Parathyroid adenoma (tissue), 2 donors: ENCODE data around the gene TNFRSF12A.
"Not testable (repeated sequence)": the region's sequence is repeated elsewhere in the genome, so short reads cannot be mapped to it uniquely, and the experiment has no call there.

Experiments used
- H2AFZ ChIP-seq: fragments of 300-600 bp; sonication (generic); one replicate; pipeline ENCODE4 v1.7.0; 2017; ENCODE audit warnings: antibody characterized with exemption, mild to moderate bottlenecking
- H3K27ac ChIP-seq: fragments of 300-600 bp; sonication (generic); one replicate; pipeline ENCODE4 v1.7.0; 2017
- H3K27me3 ChIP-seq: fragments of 300-600 bp; sonication (generic); one replicate; pipeline ENCODE4 v1.7.0; 2017; ENCODE audit warnings: low read length; ENCODE audit not compliant: control insufficient read depth, insufficient read depth
- H3K36me3 ChIP-seq: fragments of 300-600 bp; sonication (generic); one replicate; pipeline ENCODE4 v1.7.0; 2017; ENCODE audit warnings: low read length; ENCODE audit not compliant: control insufficient read depth, insufficient read depth
- H3K4me1 ChIP-seq: fragments of 300-600 bp; sonication (generic); one replicate; pipeline ENCODE4 v1.7.0; 2017; ENCODE audit warnings: control low read depth
- H3K4me2 ChIP-seq: fragments of 300-600 bp; sonication (generic); one replicate; pipeline ENCODE4 v1.7.0; 2017; ENCODE audit warnings: low read length
- H3K4me3 ChIP-seq: fragments of 300-600 bp; sonication (generic); one replicate; pipeline ENCODE4 v1.7.0; 2017; ENCODE audit warnings: low read depth, low read length
- H3K79me2 ChIP-seq: fragments of 300-600 bp; sonication (generic); one replicate; pipeline ENCODE4 v1.7.0; 2017; ENCODE audit warnings: control low read depth
- H3K9ac ChIP-seq: fragments of 300-600 bp; sonication (generic); one replicate; pipeline ENCODE4 v1.7.0; 2017; ENCODE audit warnings: mild to moderate bottlenecking
- H3K9me3 ChIP-seq: fragments of 300-600 bp; sonication (generic); one replicate; pipeline ENCODE4 v1.7.0; 2017; ENCODE audit warnings: low read length; ENCODE audit not compliant: control insufficient read depth
- TF ChIP-seq, protein P1 (sequence below): fragments of 300-600 bp; sonication (generic); IDR thresholded peaks from one replicate; pipeline ENCODE4 v1.7.0; 2017; ENCODE audit warnings: antibody characterized with exemption, mild to moderate bottlenecking
- donor health status: primary hyperparathyroidism.

The TNFRSF12A gene

DNA sequence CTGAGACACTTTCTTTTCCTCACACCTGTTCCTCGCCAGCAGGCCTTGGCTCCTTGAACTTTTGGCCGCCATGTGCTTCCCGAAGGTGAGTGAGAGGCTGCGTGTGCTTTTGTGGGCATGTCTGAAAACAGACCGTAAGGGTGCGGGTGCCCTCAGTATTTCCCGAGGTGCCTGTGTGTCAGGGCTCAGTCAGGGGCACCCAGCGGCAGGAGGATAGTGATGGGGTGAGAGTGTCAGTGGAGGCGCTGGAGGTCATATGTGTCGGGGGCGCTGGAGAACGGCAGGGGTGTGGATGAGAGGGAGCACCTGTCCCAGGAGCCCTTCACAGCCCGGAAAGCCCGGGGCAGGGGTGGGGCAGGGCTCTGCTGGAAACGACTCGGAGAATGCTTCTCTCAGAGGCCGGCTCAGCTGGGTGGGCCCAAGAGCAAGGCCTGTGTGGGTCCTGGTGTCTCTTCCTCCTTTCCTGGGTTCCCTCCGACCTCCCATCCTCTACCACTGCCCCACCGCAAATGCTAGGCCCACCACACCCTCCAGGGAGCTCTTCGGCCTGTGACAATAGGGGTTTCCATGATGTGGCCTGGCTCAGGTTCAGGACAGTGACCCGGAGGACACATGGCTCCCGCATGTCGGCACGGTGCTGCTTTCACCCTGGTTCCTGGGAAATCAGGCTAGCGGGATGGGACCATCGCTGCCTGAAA is 45.7 kb downstream of the TNFRSF12A start:
- no peaks in the 10 kb centered on the region for H3K4me1 ChIP-seq
- H3K4me3 ChIP-seq: peak overlapping the region; percentile 21
- H3K36me3 ChIP-seq: no peaks in the 10 kb centered on the region
- TF ChIP-seq, protein P1, sequence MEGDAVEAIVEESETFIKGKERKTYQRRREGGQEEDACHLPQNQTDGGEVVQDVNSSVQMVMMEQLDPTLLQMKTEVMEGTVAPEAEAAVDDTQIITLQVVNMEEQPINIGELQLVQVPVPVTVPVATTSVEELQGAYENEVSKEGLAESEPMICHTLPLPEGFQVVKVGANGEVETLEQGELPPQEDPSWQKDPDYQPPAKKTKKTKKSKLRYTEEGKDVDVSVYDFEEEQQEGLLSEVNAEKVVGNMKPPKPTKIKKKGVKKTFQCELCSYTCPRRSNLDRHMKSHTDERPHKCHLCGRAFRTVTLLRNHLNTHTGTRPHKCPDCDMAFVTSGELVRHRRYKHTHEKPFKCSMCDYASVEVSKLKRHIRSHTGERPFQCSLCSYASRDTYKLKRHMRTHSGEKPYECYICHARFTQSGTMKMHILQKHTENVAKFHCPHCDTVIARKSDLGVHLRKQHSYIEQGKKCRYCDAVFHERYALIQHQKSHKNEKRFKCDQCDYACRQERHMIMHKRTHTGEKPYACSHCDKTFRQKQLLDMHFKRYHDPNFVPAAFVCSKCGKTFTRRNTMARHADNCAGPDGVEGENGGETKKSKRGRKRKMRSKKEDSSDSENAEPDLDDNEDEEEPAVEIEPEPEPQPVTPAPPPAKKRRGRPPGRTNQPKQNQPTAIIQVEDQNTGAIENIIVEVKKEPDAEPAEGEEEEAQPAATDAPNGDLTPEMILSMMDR: no peak
- peak overlapping the region; percentile 25 for H3K4me2 ChIP-seq
- no peaks in the 10 kb centered on the region for H3K9me3 ChIP-seq
- no peak overlapping the region for H3K27ac ChIP-seq
- H3K27me3 ChIP-seq: no peaks in the 10 kb centered on the region
- no peak overlapping the region for H2AFZ ChIP-seq
- no peak overlapping the region for H3K9ac ChIP-seq
- no peaks in the 10 kb centered on the region for H3K79me2 ChIP-seq

DNA sequence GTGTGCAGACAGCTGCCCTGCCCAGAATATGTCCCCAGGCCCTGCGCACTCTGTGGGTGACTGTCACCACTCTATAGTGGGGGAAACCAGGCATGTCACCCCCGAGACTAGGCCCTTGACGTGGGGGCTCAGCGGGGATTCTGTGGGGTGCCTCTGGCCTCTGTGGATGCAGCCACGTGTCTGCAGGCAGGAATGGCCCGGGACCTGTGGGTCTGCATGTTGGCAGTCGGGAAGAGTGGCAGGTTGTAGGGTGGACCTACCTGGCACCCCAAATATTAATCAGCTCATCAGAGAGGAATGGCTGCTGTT is 46.2 kb downstream of the TNFRSF12A start:
- Histone ChIP-seq H3K9me3 (no peaks in the 10 kb centered on the region), H3K4me1 (no peaks in the 10 kb centered on the region), H3K36me3 (no peaks in the 10 kb centered on the region), H2AFZ (no peak overlapping the region), H3K27ac (no peak overlapping the region), H3K4me2 (peak overlapping the region; percentile 25), H3K9ac (no peak overlapping the region), H3K79me2 (no peaks in the 10 kb centered on the region), H3K4me3 (peak overlapping the region; percentile 9), H3K27me3 (no peaks in the 10 kb centered on the region)
- TF ChIP-seq, protein P1: no peak

DNA sequence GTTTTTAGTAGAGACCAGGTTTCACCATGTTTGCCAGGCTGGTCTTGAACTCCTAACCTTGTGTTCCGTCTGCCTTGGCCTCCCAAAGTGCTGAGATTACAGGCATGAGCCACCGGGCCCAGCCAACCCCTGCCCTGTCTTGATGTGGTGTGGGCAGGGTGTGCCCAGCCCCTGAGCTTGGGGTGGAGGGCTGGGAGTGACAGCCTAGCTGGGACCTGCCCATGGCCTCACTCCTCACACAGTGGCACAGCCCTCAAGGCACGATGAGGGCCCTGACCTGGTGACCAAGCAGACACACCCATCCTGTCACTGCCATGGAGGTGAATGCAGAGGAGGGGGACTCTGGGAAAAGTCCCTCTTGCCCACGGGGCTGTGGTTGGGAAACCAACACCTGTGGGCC is 48.3 kb downstream of the TNFRSF12A start:
- H3K27ac ChIP-seq: no peak overlapping the region
- no peaks in the 10 kb centered on the region for H3K4me1 ChIP-seq
- no peaks in the 10 kb centered on the region for H3K27me3 ChIP-seq
- no peaks in the 10 kb centered on the region for H3K36me3 ChIP-seq
- TF ChIP-seq, protein P1: no peak
- no peak overlapping the region for H3K9ac ChIP-seq
- no peaks in the 10 kb centered on the region for H3K9me3 ChIP-seq
- H2AFZ ChIP-seq: no peak overlapping the region
- no peak overlapping the region for H3K4me3 ChIP-seq
- no peaks in the 10 kb centered on the region for H3K79me2 ChIP-seq
- H3K4me2 ChIP-seq: no peak overlapping the region

DNA sequence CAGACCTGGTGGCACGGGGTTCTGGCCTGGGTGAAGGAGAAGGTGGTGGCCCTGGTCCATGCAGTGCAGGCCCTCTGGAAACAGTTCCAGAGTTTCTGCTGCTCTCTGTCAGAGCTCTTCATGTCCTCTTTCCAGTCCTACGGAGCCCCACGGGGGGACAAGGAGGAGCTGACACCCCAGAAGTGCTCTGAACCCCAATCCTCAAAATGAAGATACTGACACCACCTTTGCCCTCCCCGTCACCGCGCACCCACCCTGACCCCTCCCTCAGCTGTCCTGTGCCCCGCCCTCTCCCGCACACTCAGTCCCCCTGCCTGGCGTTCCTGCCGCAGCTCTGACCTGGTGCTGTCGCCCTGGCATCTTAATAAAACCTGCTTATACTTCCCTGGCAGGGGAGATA is 49.0 kb downstream of the TNFRSF12A start:
- H3K27ac ChIP-seq, H2AFZ ChIP-seq, H3K9me3 ChIP-seq, H3K4me2 ChIP-seq, H3K4me3 ChIP-seq, H3K27me3 ChIP-seq, H3K9ac ChIP-seq, H3K79me2 ChIP-seq, H3K36me3 ChIP-seq, H3K4me1 ChIP-seq: not testable (repeated sequence)

DNA sequence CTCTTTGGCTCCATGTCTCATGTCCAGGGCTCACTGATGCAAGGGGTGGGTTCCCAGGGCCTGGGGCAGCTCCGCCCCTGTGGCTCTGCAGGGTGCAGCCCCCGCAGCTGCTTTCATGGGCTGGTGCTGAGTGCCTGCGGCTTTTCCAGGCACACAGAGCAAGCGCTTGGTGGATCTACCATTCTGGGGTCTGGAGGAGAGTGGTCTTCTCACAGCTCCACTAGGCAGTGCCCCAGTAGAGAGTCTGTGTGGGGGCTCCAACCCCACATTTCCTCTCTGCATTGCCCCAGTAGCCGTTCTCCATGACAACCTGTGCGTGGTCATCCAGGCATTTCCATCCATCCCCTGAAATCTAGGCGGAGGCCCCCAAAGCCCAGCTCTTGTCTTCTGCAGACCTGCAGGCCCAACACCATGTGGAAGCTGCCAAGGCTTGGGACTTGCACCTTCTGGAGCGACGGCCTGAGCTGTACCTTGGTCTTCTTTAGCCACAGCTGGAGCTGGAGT is 50.5 kb downstream of the TNFRSF12A start:
- Histone ChIP-seq H3K27ac (no peak overlapping the region), H3K9me3 (no peaks in the 10 kb centered on the region), H3K4me1 (no peaks in the 10 kb centered on the region), H3K36me3 (no peaks in the 10 kb centered on the region), H3K79me2 (no peaks in the 10 kb centered on the region), H3K9ac (no peak overlapping the region), H3K4me3 (no peak overlapping the region), H3K4me2 (no peak overlapping the region), H3K27me3 (no peaks in the 10 kb centered on the region), H2AFZ (no peak overlapping the region)
- TF ChIP-seq, protein P1: no peak
